ENCODE results near the gene SPAG17. TPM values are rescaled to one million over a fixed set of nuclear protein-coding genes. Genes with fewer than 3 reads are reported as not detected.
"Not testable (repeated sequence)": the region's sequence is repeated elsewhere in the genome, so short reads cannot be mapped to it uniquely, and the experiment has no call there.

The SPAG17 gene
- total and polyA plus RNA-seq, 2 donors (not counting 1 experiment from before 2014, with no cell fraction given) = not detected

DNA sequence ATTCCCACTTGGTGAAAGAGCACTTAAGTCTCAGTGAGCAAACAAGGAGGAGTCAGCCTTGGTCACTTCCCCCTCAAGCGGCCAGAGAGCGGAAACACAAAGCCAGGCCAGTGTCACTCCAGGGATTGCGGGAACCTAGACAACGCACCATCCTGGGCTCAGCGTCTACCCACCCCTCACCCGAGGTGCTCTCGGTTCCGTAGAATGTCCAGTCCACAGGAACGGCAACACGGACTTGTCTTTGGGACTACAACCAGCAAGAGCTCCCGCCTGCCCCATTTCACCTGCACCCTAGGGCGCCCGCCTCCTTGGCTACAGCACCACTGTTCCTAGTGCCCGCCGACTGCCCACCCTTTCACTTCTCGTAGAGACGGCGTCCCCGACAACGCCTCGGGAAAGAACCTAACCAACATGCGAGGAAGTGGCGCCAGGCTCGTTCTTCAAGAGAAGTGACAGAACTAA, 256.1 kb downstream of the SPAG17 start:
- peak overlapping the region; percentile 82 for H3K4me2 ChIP-seq (replicated peaks; ENCODE audit: low read depth, low read length, poor library complexity, severe bottlenecking)
- peak overlapping the region; percentile 79 for H3K9ac ChIP-seq (ENCODE audit: low read length)
- peaks cover 20% of the 10 kb centered on the region for H4K20me1 ChIP-seq (ENCODE audit: control insufficient read depth, insufficient read depth, low read length, poor library complexity, severe bottlenecking)
- H3K27me3 ChIP-seq (replicated peaks in 1 of 4; ENCODE audit: control extremely low read depth in 1 of 4, control insufficient read depth in 3 of 4, insufficient read depth in 4 of 4, low read length in 3 of 4) = no peaks in the 10 kb centered on the region
- TF ChIP-seq EZH2 (IDR thresholded peaks at IDR 0.05; ENCODE audit: borderline replicate concordance, insufficient read depth, low read depth, low read length, poor library complexity, severe bottlenecking) = no peak
- TF ChIP-seq, protein P1, sequence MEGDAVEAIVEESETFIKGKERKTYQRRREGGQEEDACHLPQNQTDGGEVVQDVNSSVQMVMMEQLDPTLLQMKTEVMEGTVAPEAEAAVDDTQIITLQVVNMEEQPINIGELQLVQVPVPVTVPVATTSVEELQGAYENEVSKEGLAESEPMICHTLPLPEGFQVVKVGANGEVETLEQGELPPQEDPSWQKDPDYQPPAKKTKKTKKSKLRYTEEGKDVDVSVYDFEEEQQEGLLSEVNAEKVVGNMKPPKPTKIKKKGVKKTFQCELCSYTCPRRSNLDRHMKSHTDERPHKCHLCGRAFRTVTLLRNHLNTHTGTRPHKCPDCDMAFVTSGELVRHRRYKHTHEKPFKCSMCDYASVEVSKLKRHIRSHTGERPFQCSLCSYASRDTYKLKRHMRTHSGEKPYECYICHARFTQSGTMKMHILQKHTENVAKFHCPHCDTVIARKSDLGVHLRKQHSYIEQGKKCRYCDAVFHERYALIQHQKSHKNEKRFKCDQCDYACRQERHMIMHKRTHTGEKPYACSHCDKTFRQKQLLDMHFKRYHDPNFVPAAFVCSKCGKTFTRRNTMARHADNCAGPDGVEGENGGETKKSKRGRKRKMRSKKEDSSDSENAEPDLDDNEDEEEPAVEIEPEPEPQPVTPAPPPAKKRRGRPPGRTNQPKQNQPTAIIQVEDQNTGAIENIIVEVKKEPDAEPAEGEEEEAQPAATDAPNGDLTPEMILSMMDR (IDR thresholded peaks at IDR 0.05) = no peak
- Mint-ChIP-seq H3K4me3 (peak overlapping the region; percentile 99), H3K27me3 (no peaks in the 10 kb centered on the region), H3K27ac (peak overlapping the region; percentile 92), H3K9me3 (ENCODE audit: insufficient read depth) (no peaks in the 10 kb centered on the region), H3K4me1 (peaks cover 61% of the 10 kb centered on the region)
- peak overlapping the region; percentile 77 to 91 for H3K27ac ChIP-seq (ENCODE audit: low read length in 2 of 2)
- H3K4me3 ChIP-seq (ENCODE audit: control extremely low read depth in 1 of 5, extremely low read depth in 1 of 5, insufficient read depth in 1 of 5, low read depth in 2 of 5, low read length in 4 of 5) = peak overlapping the region; percentile 82 to 91 (median 86)
- ATAC-seq (ENCODE audit: low read depth) (peak; percentile 44), DNase-seq (no peak)
- H3K36me3 ChIP-seq (replicated peaks in 1 of 2; ENCODE audit: control extremely low read depth in 1 of 2, control insufficient read depth in 1 of 2, extremely low read depth in 1 of 2, insufficient read depth in 2 of 2, low read length in 1 of 2) = peaks cover 0 to 4% of the 10 kb centered on the region in 2 experiments
- CTCF ChIA-PET = interaction anchor here (1.0 to 1.6 kb wide), 4 partner anchors 33 to 861 kb away, joined by 3 to 6 read pairs (median 4); no protein-coding TSS in a partner anchor
- intact Hi-C loops (cut with micrococcal nuclease) = loop anchor here (1.0 to 2.0 kb wide), 5 partner anchors 562 to 1556 kb away; partner anchors contain the start of genes ATP1A1, MAN1A2, TRIM45 and TTF2
- H3K4me1 ChIP-seq (ENCODE audit: control insufficient read depth in 2 of 2, insufficient read depth in 2 of 2, low read length in 2 of 2) = peaks cover 24 to 31% of the 10 kb centered on the region in 2 donors
- POLR2A ChIA-PET = no interaction called here
- WGBS (ENCODE audit: insufficient coverage) = 0% methylated on average over 24 of the region's 24 CpGs
- H3K9me3 ChIP-seq (ENCODE audit: control extremely low read depth in 1 of 3, control insufficient read depth in 2 of 3, insufficient read depth in 1 of 3, low read length in 2 of 3) = no peaks in the 10 kb centered on the region
- H3K79me2 ChIP-seq (ENCODE audit: control insufficient read depth, insufficient read depth, low read length) = peaks cover 91% of the 10 kb centered on the region
- peak overlapping the region; percentile 83 for H2AFZ ChIP-seq (ENCODE audit: insufficient read depth, low read depth, low read length, poor library complexity, severe bottlenecking)

DNA sequence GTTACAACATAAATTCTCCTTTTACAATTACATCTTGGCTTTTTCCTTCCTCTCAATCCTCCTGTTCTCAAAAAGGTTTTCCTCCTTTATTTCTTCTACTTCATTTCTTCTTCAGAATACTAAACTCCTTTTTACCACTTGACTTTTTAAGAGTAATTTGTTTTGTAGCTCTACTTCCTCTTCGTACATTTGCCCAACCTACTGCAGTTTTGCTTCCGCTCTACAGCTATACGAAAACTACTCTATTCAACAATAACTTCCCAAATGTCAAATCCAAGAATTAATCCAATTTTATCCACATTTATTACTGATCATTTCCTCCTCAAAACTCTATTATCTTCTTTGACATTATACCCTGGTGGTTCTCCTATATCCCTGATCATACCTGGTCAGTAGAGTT, 259.0 kb downstream of the SPAG17 start:
- Histone ChIP-seq H3K9ac (ENCODE audit: low read length) (no peak overlapping the region), H3K4me3 (ENCODE audit: control extremely low read depth in 1 of 5, extremely low read depth in 1 of 5, insufficient read depth in 1 of 5, low read depth in 2 of 5, low read length in 4 of 5) (no peak overlapping the region), H3K4me2 (replicated peaks; ENCODE audit: low read depth, low read length, poor library complexity, severe bottlenecking) (peak overlapping the region; percentile 34), H3K79me2 (ENCODE audit: control insufficient read depth, insufficient read depth, low read length) (peaks cover 81% of the 10 kb centered on the region), H2AFZ (ENCODE audit: insufficient read depth, low read depth, low read length, poor library complexity, severe bottlenecking) (peak overlapping the region; percentile 12), H4K20me1 (ENCODE audit: control insufficient read depth, insufficient read depth, low read length, poor library complexity, severe bottlenecking) (peaks cover 31% of the 10 kb centered on the region), H3K27ac (ENCODE audit: low read length in 2 of 2) (peak overlapping the region in 1 of 2 donors; percentile 17), H3K4me1 (ENCODE audit: control insufficient read depth in 2 of 2, insufficient read depth in 2 of 2, low read length in 2 of 2) (peaks cover 22 to 26% of the 10 kb centered on the region in 2 donors), H3K27me3 (replicated peaks in 1 of 4; ENCODE audit: control extremely low read depth in 1 of 4, control insufficient read depth in 3 of 4, insufficient read depth in 4 of 4, low read length in 3 of 4) (no peaks in the 10 kb centered on the region), H3K36me3 (replicated peaks in 1 of 2; ENCODE audit: control extremely low read depth in 1 of 2, control insufficient read depth in 1 of 2, extremely low read depth in 1 of 2, insufficient read depth in 2 of 2, low read length in 1 of 2) (peaks cover 0 to 1% of the 10 kb centered on the region in 2 experiments), H3K9me3 (ENCODE audit: control extremely low read depth in 1 of 3, control insufficient read depth in 2 of 3, insufficient read depth in 1 of 3, low read length in 2 of 3) (no peaks in the 10 kb centered on the region)
- no peak for TF ChIP-seq EZH2 (IDR thresholded peaks at IDR 0.05; ENCODE audit: borderline replicate concordance, insufficient read depth, low read depth, low read length, poor library complexity, severe bottlenecking)
- TF ChIP-seq, protein P1 (IDR thresholded peaks at IDR 0.05) = no peak
- Mint-ChIP-seq H3K27me3 (no peaks in the 10 kb centered on the region), H3K4me3 (peak overlapping the region; percentile 1), H3K4me1 (peaks cover 46% of the 10 kb centered on the region), H3K9me3 (ENCODE audit: insufficient read depth) (no peaks in the 10 kb centered on the region), H3K27ac (peak overlapping the region; percentile 43)
- peak; percentile 30 for DNase-seq
- POLR2A ChIA-PET = no interaction called here
- intact Hi-C loops (cut with micrococcal nuclease) = no loop called here
- 33% methylated on average over 1 of the region's 3 CpGs for WGBS (ENCODE audit: insufficient coverage)
- ATAC-seq (ENCODE audit: low read depth) = no peak
- CTCF ChIA-PET = no interaction called here

DNA sequence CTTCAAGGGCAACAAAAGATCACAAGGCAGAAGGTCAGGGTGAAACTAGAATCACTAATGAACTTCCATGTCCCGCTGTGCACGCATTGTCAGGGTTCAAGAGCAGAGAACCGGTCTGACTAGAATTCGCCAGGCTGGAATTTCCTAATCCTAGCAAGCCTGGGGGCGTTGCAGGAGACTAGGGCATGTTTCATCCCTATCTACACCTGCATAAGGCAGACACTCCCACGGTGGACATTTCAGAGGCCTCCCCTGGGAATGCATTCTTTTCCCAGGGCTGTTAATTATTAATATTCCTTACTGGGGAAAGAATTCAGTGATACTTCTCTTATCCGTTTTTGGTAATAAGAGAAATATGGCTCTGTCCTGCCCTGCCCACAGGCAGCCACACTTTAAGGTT, 262.3 kb downstream of the SPAG17 start:
- H4K20me1 ChIP-seq (ENCODE audit: control insufficient read depth, insufficient read depth, low read length, poor library complexity, severe bottlenecking) = peaks cover 25% of the 10 kb centered on the region
- H3K27me3 Mint-ChIP-seq; H3K4me3 ChIP-seq (ENCODE audit: control extremely low read depth in 1 of 5, extremely low read depth in 1 of 5, insufficient read depth in 1 of 5, low read depth in 2 of 5, low read length in 4 of 5); ATAC-seq (ENCODE audit: low read depth); POLR2A ChIA-PET; H3K9me3 Mint-ChIP-seq (ENCODE audit: insufficient read depth); DNase-seq; H3K9me3 ChIP-seq (ENCODE audit: control extremely low read depth in 1 of 3, control insufficient read depth in 2 of 3, insufficient read depth in 1 of 3, low read length in 2 of 3); H2AFZ ChIP-seq (ENCODE audit: insufficient read depth, low read depth, low read length, poor library complexity, severe bottlenecking); H3K27ac Mint-ChIP-seq; H3K4me1 ChIP-seq (ENCODE audit: control insufficient read depth in 2 of 2, insufficient read depth in 2 of 2, low read length in 2 of 2); H3K4me3 Mint-ChIP-seq; H3K27ac ChIP-seq (ENCODE audit: low read length in 2 of 2); CTCF ChIA-PET; H3K9ac ChIP-seq (ENCODE audit: low read length); intact Hi-C loops (cut with micrococcal nuclease); H3K4me2 ChIP-seq (replicated peaks; ENCODE audit: low read depth, low read length, poor library complexity, severe bottlenecking); H3K27me3 ChIP-seq (replicated peaks in 1 of 4; ENCODE audit: control extremely low read depth in 1 of 4, control insufficient read depth in 3 of 4, insufficient read depth in 4 of 4, low read length in 3 of 4): not testable (repeated sequence)
- H3K79me2 ChIP-seq (ENCODE audit: control insufficient read depth, insufficient read depth, low read length) = peaks cover 59% of the 10 kb centered on the region
- peaks cover 1 to 16% of the 10 kb centered on the region in 2 experiments for H3K36me3 ChIP-seq (replicated peaks in 1 of 2; ENCODE audit: control extremely low read depth in 1 of 2, control insufficient read depth in 1 of 2, extremely low read depth in 1 of 2, insufficient read depth in 2 of 2, low read length in 1 of 2)
- 100% methylated on average over 5 of the region's 7 CpGs for WGBS (ENCODE audit: insufficient coverage)
- H3K4me1 Mint-ChIP-seq = peaks cover 18% of the 10 kb centered on the region

Data from B cell (primary cell).